ENCODE measurements around the gene RGS3.
"Not testable (repeated sequence)": the region's sequence is repeated elsewhere in the genome, so short reads cannot be mapped to it uniquely, and the experiment has no call there.

Gene RGS3

DNA sequence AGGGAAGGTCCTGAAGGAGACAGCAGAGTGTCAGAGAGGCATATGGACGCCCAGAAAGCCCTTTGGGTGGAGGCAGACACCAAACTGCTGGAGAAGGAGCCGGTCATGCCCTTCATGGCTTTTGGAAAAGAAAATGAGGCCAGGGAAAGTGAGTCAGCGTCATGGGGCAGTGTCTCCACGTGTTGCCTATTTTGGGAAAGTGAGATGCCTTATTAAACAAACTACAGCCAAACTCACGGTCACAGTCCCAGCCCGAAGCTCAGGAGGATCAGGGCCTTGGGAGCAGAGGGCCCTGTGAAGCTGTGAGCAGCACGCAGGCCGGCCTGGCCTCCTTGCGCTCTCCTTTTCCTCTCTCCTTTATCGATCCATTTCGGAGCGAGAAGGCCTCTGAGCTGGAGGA is 25.0 kb downstream of the RGS3 start:
- DNase-seq (ENCODE audit: low read depth) = no peak

DNA sequence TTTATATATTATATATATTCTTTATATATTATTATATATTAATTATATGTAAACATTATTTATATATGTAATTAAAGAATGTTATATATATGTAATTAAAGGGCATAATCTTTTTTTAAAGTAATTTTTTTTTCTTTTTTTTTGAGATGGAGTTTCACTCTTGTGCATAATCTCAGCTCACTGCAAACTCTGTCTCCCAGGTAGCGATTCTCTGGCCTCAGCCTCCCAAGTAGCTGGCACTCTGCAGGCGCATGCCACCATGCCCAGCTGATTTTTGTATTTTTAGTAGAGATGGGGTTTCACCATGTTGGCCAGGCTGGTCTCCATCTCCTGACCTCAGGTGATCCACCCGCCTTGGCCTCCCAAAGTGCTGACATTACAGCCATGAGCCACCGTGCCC is 27.6 kb downstream of the RGS3 start:
- DNase-seq (ENCODE audit: low read depth) = not testable (repeated sequence)

DNA sequence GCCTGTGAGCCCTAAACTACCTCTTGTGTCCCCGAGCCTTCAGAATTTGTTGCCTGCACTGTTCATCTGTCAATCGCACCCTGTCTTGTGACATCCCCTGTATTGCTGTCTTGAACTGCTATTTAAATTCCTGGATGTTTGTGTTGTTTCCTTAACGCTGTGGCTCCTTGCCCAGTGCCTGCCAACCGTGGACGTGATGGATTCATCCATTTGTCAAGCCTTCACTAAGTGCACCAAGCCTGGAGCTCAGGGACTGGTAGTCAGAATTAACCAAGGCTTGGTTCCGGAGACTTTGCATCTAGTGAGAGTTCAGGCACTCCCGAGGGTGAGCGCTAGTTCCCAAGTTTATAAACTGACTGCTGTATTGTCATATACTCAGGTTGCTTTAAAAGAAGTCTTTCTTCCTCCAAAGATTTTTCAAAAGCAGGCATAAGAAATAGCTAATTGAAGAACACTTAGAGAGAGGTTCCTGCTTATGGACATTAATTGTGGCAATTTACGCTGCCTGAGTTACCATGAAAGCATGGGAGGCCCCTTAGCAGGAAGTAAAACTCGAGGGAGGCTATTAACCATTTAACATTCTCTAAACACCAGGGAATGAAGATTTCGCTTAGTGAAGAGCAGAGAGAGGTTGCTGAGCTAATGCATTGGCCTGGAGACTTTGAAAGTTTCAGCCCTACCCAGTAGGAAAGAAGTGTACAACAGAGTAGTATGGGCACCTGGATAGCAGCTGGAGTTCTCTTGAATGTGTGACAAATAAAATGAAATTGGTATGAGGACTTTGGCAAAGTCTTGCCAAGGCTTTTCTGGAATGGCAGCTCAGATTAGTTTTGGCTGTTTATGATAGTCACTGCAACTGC is 29.0 kb downstream of the RGS3 start:
- no peak for DNase-seq (ENCODE audit: low read depth)

DNA sequence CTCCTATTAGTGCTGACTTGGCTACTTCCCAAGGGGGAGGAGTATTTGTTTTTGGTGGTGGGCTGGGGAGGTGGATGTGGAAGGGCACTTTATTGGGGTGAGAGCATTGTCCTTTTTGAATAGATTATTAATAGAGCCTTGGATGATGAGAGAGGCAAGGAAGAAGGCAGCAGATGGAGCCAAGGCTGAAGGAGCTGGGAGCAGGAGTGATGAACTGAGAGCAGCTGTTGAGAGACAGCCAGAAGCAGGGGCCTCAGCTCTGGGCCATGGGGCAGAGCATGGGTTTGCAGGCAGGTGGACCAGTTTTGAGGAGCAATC is 29.6 kb downstream of the RGS3 start:
- no peak for DNase-seq (ENCODE audit: low read depth)

DNA sequence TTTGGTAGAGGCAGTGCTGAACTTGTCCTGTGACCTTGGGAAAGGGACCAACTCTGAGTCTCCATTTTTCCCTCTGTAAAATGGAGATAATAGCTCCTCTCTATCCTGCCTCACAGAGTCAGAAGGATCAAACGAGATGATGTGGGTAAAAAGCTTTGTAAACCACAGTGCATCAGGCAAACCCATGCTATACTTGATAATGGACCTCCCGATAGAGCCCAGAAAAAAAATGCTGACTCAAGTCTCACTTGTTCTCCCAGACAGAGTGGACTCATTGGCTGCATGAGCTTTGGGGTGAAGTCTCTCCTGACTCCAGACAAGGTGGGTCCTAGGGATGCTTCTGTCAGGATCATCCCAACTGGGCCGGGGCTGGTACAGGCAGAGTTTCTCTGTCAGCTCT is 32.0 kb downstream of the RGS3 start:
- no peak for DNase-seq (ENCODE audit: low read depth)

DNA sequence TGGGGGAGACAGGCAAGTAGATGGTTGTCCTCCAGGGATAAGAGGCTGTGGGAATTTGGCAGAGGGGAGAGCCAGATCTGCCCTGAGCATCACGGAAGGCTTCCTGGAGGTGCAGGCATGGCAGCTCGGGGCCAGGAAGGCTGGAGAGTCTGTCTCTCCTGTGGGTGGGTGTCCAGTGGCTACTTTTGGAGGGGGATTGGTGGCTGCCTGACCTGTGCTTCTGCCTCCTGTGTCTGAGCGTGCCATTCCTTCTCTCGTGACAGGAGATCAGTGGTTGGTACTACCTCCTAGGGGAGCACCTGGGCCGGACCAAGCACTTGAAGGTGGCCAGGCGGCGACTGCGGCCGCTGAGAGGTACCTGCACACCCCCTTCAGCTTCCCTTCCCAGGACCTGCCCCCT is 33.5 kb downstream of the RGS3 start:
- DNase-seq (ENCODE audit: low read depth) = no peak

DNA sequence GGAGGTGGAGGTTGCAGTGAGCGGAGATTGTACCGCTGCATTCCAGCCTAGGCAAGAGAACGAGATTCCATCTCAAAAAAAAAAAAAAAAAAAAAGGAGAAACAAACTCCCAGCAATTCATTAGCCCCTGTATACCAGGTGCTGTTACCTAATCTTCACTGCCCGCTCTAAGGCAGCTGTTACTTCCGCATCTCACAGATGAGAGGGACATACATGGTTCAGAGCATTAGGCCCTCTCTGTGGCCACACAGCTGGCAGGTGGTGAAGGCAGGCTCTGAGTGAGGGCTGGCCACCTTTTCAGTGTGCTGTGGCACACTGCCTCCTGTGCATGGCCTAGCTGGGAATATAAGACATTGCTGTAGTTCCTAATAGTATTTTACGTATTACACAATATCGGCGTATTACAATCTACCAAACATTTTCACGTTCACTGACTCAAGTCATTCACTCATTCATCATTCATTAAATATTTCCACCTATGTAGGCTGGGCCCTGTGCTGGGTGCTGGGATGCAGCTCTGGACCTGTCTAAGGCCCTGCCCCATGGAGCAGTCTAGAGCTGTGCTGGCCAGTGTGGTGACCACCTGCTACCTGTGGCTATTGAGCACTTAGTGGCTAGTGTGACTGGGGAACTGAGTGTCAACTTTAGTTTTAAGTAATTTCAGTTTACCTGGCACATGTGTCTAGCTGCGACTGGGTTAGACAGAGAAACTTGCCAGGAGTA is 35.8 kb downstream of the RGS3 start:
- DNase-seq (ENCODE audit: low read depth) = no peak

DNA sequence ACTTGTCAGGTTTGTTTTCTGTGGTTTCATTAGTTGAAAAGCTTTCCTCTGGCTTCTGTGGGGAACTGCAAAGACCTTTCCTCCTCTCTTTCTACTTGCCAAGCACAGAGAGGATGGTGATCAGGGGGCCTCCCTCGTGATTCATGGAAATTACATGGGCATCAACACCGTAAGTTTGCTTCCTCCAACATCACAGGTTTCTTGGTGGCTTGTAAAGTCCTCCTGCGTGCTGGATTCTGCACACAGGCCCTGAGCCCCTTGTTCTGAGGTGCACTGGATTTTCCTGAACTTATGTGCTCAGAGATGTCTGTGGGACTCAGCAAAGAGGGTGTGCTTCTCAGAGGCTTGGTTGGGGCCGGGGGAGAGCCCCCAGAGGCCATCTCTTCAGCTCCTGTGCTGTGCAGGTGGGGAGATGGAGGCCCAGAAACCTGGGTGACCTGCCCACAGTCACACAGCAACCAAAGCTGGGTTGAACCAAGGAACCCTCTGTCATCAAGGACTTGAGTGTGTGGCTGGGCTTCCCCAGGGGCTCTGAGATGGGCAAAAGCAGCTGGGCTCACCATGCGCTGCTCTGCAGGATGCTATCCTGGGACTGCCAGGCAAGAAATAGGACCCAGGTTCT is 36.5 kb downstream of the RGS3 start:
- DNase-seq (ENCODE audit: low read depth) = no peak

DNA sequence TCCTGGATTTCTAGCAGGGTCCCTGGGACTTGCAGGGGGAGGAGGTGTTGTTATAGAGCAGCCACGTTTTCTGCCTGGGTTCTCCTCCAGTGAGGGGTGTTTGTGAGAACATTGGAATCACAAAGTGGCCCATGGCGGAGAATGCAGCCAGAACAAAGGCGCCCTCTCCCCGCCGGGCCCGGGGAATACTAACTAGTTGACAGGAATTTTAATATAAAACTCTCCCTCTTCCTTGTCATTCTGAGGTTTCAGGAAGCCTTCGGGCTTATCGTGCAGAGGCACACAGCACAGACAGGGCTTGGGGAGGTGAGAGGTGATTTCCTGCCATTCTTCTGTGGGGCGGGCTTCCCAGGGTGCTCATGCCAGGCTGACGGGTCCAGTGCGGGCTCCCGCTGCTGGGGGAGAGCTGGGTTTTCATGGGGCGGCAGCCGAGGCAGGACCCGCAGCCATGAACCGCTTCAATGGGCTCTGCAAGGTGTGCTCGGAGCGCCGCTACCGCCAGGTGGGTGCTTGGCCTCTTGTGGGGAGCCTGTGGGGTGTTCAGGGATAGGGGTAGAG is 37.7 kb downstream of the RGS3 start:
- DNase-seq (ENCODE audit: low read depth) = no peak

DNA sequence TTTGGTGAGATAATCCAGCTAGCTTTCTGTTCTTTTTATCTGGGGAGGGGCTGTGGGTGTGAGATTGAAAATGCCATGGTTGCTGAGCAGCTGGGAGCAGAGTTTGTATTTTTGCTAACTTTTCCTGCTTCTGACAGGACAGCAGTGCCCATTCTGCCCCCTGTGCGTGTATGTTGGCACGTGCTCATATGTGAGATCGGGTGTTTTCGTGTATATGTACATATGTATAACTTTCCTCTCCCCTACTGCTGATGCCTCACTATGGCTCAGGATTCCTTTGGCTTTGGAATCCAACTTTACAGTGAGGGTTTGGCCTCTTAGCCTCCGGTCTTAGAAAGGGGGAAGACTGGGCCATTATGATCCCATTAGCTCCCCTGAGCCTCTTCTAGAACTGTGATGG is 38.3 kb downstream of the RGS3 start:
- no peak for DNase-seq (ENCODE audit: low read depth)

DNA sequence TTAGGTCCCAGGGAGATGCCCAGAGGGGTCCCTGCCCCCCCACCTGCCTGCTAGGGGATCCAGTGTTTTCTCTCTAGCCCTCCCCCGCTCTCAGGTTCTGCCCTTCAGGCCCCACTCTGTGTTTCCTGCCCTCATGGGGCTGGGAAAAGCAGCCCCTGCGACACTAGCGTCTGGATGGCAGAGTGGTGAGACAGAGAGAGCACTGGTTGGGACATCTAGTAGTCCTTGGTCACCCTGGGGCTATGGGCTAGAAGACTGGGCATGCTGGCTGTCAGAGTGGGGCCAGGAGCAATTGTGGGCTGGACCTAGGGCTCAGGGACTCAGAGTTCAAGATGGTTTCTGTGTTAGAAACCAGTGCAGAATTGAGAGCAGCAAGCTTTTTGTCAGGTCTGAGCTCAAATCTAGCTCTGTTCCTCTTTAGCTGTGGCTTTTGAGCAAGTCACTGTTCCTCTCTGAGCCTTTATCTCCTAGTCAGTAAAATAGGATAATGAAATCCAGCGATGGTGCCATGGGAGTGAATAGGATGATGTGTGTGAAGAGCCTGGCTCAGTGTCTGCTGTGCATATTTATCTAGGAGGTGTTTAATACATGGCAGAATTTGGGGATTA is 39.0 kb downstream of the RGS3 start:
- no peak for DNase-seq (ENCODE audit: low read depth)

DNA sequence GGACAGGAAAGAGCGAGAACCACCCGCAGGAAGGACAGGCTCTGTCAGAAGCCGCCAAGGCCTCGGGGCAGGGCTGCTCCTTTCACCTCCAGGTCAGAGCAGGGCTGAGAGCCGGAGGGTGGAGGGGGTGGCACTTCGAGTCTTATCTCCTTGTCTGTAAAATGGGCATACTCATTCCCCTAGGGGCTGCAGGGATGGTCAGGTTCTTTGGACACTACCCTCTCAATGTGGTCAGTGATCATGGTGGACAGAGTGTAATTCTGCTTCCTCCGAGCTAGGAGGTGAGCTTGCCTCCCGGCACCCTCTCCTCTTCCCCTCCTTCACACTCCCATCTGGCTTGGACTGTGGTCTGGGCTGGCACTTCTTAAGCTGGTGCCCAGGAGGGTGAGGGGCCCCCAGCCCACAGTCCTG is 39.6 kb downstream of the RGS3 start:
- DNase-seq (ENCODE audit: low read depth) = no peak

DNA sequence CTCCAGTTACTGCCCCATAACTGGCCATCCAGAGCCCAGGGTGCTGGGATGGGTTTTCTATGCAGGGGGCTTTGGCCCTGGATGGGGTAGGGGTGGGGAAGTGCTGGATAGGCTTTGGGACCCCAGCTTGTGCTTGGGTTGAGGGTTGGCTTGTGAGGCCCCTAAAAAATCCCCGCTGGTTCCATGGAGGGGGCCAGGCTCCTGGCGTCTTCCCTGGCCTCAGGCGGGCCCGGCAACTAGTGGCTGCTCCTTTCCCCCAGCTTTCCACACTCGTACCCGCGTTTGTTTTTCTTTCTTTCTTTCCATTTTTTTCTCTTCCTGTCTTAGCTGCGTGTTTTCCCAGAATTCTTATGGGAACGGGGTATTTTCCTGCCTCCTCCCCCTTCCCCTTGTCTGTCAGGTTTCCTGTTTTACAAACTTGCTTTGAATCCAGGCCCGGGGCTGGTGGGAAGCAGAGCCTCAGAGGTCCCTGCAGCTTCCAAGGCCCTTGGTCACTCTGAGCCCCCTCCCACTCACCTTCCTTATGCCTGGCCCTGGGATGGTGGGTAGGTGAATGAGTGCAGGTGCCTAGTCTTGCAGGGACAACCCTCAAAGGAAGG is 40.2 kb downstream of the RGS3 start:
- DNase-seq (ENCODE audit: low read depth) = no peak

DNA sequence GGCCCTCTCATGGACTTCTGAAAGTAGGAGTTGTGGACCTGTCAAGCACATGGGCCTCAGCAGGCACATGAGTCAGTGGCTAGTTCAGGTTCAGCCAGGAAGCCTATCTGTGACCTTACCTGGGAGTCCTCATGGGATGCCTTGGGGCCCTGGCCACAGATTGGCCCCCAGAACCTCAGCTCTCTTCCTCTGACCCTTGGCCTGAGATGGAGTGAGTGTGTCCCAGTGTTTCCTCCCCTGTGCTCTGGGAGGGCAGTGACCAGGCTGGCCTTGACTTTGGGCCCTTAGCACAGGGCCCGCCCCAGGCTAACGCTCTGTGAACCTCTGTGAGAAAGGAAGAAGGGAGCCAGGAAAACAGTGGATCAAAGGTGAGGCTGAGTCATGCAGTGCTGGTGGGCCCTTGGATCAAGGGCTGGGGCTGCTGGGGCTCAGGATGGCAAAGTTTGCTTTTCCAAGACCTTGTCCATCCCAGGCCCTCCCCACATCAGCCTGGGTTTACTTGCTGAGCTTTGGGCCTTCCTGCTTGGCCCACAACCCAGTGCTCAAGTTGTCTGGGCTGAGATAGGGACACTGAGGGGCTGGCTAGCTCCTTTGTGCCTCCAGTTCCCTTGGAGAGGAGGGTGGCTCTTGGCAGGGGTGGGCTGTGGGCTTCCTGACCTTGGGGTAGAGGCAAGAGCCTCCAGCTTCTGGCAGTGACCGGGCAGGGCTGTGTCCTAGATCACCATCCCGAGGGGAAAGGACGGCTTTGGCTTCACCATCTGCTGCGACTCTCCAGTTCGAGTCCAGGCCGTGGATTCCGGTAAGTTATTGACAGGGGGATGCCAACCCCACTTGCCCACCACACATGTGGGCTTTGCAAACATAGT is 41.4 kb downstream of the RGS3 start:
- DNase-seq (ENCODE audit: low read depth) = no peak

DNA sequence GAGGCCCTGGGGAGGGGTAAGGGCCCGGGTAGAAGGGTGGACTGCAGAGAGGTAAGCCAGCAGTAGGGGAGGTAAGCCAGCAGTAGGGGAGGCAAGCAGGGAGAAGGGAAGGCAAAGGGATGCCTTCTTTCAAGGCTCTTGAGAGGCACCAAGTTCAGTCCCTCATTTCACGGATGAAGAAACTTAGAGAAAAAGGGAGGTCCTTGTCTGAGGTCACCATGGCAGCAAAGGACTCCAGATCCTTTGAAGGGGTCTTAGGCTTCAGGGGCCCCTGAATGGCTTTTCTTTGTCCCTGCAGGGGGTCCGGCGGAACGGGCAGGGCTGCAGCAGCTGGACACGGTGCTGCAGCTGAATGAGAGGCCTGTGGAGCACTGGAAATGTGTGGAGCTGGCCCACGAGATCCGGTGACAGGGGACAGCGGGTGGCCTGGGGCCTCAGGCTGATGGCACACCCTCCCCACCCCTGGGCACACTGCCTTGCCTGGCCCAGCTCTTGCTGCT is 42.6 kb downstream of the RGS3 start:
- no peak for DNase-seq (ENCODE audit: low read depth)

DNA sequence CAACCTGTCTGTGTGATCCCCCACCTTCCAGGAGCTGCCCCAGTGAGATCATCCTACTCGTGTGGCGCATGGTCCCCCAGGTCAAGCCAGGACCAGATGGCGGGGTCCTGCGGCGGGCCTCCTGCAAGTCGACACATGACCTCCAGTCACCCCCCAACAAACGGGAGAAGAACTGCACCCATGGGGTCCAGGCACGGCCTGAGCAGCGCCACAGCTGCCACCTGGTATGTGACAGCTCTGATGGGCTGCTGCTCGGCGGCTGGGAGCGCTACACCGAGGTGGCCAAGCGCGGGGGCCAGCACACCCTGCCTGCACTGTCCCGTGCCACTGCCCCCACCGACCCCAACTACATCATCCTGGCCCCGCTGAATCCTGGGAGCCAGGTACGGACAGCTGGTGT is 43.7 kb downstream of the RGS3 start:
- no peak for DNase-seq (ENCODE audit: low read depth)

DNA sequence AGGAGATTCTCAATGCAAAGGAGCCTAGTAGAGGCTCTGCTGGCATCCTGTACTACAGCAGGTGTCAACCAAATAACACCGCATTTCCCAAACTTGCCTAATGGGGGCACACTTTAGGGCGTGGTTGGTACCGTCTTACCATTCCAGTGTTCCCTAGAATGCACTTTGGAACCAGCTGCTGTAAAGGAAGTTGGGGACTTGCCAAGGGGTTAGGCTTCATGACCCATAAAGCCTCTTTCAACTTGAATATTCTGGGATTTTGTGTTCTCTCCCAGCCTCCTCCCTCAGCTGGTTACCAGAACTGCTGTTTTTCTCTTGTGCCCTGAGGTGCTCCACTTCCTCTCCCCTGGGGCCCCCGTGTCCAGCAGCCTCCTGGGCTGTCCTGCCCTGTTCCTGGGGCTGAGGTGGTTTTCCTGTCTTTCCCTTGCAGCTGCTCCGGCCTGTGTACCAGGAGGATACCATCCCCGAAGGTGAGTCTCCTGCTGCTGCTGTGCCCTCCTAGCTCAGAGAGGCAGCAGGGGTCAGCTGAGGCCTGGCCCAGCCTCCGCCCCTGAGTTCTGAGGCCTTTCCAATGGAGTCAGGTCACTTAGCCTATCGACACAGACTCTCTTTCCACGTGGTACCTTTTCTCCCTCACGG is 44.7 kb downstream of the RGS3 start:
- DNase-seq (ENCODE audit: low read depth) = no peak

DNA sequence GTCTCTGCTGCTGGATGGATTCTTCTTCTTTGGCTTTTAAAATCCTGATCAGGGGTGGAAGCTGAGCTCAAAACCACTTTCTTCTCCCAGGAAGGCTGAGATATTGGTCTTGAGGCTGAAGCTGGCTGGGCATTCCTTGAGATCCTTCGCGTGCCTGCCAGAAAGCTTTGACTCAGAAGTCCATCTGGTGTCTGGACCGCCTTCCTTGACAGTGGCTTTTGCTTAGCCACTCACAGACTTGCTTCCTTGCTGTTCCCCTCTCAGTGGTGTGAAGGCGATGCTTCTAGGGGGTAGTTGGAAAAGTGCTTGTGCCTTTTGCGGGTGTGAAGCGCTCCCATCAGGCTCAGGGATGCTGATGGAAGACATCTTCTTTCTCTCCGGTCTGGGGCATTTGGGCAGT is 45.9 kb downstream of the RGS3 start:
- DNase-seq (ENCODE audit: low read depth) = no peak

DNA sequence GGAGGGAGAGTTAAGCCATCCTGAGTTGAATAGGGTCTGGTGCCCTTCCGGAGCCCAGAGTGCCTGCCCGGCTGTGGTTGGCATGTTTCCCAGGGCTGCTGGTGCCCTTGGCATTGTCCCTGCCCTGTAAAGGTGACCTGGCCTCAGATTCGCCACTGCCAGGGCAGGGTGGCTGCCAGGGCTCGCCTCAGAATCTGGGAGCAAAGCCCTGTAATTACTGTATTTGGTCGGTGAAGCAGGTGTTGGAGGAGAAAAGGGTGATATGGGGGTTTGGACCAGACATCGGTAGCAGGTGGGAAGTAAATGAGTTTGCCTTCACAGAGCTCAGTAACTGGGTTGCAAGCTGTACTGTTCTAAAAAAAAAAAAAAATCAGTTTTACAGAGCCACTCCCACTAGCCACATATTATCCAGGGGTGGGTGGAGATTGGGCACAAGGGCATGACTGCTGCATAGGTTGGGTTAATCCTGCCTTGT is 47.6 kb downstream of the RGS3 start:
- DNase-seq (ENCODE audit: low read depth) = no peak
